Loucy (cell line): Measurements from ENCODE around the gene CENPL.

Source experiments
- EZH2phosphoT487 ChIP-seq: fragments of 200-600 bp; IDR thresholded peaks from 2 replicates; pipeline ENCODE4 v1.6.1; 2018; ENCODE audit warnings: antibody characterized with exemption, mild to moderate bottlenecking, moderate library complexity, borderline replicate concordance
- TF ChIP-seq, protein P1 (sequence below): fragments of 200-600 bp; sonication (generic); conservative IDR thresholded peaks from 2 replicates; pipeline ENCODE4 v1.5.1; 2014; ENCODE audit warnings: mild to moderate bottlenecking, antibody characterized with exemption, low read length

DNA sequence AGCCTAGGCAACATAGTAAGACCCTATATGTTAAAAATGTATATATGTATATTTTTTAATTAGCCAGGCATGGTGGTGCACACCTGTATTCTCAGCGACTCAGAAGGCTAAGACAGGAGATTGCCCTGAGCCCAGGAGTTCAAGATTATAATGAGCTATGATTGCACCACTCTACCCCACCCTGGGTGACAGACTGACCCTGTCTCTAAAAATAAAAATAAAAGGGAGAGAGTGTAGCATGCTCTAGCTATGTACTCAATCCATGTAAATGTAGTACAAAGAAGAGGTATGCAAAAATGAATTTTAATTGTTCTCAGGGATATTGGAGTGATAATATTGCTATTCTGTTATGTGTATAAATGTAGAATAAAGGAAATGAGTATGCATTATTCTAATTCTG is 53.1 kb downstream of the CENPL start:
- TF ChIP-seq, protein P1, sequence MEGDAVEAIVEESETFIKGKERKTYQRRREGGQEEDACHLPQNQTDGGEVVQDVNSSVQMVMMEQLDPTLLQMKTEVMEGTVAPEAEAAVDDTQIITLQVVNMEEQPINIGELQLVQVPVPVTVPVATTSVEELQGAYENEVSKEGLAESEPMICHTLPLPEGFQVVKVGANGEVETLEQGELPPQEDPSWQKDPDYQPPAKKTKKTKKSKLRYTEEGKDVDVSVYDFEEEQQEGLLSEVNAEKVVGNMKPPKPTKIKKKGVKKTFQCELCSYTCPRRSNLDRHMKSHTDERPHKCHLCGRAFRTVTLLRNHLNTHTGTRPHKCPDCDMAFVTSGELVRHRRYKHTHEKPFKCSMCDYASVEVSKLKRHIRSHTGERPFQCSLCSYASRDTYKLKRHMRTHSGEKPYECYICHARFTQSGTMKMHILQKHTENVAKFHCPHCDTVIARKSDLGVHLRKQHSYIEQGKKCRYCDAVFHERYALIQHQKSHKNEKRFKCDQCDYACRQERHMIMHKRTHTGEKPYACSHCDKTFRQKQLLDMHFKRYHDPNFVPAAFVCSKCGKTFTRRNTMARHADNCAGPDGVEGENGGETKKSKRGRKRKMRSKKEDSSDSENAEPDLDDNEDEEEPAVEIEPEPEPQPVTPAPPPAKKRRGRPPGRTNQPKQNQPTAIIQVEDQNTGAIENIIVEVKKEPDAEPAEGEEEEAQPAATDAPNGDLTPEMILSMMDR, result no peak
- TF ChIP-seq EZH2phosphoT487, result no peak
